GM10266 (cell line): ENCODE data around the gene MEF2D.

Source experiments
- DNase-seq: peaks from one replicate; pipeline ENCODE4 v3.0.0; 2012; ENCODE audit errors: extremely low spot score
- CTCF ChIP-seq: IDR thresholded peaks from 2 replicates; pipeline ENCODE4 v1.5.1; 2012; ENCODE audit warnings: mild to moderate bottlenecking, low read depth; ENCODE audit not compliant: control insufficient read depth, insufficient read depth; ENCODE audit errors: missing control alignments

The MEF2D gene

GRCh38 chr1:156430866-156431265, 69.7 kb downstream of the MEF2D start:
- TF ChIP-seq CTCF: no peak
- no peak for DNase-seq

DNA sequence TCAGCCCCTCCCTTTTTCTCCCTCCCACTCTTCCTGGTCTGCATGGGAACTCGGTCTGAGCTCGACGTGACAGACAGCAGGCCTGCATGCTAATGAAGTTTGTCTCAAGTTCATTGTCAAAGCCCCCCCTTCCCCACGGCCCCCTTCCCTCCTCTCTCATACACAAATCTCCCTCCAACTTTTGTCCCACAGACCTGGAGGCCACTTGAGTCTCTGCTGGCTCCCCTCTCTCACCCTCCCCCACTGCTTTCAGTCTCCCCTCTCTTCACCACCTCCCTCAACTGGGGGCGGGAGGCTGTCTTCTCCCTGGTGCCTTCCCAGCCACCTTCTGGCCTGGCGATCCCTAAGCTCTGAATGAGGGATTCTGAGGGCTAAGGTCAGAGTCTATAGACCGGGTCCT, 70.3 kb downstream of the MEF2D start:
- no peak for TF ChIP-seq CTCF
- no peak for DNase-seq

- no peak for TF ChIP-seq CTCF
- no peak for DNase-seq
Observed at GRCh38 chr1:156429313-156430060, 71.1 kb downstream of the MEF2D start.

DNA sequence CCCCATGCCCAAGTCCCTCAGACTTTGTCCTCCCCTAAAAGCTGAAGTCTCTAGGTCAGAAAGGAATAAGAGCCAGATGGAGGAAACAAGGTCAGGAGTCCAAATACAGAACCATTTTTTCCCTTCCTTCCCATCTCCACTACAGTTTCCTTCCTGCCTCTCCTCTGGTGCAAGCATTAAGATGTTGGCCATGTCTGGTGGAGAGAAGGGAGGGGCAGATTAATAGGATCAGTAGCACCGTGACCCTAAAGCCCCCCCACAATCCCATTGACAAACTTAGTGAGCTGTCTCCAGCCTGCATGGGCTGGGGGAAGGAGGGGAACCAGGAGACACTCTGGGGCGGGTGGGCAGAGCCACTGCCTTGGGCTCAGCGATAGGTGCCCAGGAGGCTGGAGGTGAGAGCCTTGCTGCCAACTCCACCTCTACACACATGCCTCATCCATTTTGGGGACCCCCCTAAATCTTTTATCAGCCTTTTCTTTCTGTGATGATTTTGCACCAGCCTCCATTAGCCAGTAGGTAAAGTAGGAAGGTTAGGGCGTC, 71.8 kb downstream of the MEF2D start:
- no peak for TF ChIP-seq CTCF
- no peak for DNase-seq

GRCh38 chr1:156427957-156428356, 72.6 kb downstream of the MEF2D start:
- no peak for TF ChIP-seq CTCF
- DNase-seq: no peak

- no peak for TF ChIP-seq CTCF
- DNase-seq: no peak
Observed at GRCh38 chr1:156425943-156426342, 74.6 kb downstream of the MEF2D start.

DNA sequence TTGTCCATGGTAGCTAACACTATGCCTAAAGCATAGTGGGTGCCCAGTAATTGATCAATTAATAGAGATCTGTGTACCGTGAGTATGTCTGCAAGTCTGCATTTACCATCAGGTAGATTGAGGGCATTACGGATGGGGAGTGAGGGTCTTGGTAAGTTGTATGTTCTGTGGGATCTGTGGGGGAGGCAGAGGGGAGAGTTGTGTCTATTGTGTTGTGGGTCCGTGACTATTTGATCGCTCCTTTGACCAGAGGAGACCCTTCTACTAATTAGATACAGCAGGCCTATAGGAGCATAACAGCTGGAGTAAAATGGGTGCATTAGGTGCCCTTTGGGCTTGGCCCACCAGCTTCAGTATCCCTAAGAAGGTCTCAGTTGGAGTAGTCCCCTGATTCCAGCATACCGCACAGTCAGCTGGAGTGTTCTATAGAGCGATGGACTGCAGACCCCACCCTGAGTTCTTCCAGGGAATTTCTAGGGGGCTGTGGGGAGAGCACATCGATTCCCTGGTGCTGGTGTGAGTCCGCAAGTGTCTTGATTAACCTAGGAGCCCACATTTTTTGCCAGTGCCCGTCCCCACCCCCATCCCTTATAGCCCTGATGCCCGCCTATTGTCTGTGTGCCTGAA, 75.7 kb downstream of the MEF2D start:
- no peak for DNase-seq
- no peak for TF ChIP-seq CTCF
